Vagina (tissue), 2 donors: ENCODE measurements around the gene ZIC4. TPM values are rescaled to one million over a fixed set of nuclear protein-coding genes. Genes with fewer than 3 reads are reported as not detected.

ENCODE experiments used
- DNase-seq, 2 donors: peaks; one replicate each; pipeline ENCODE4 v3.0.0-alpha.2; 2017; ENCODE audit errors: extremely low spot score in 2 of 2
- H3K27ac ChIP-seq: fragments of 200-600 bp; sonication (generic); one replicate; pipeline ENCODE4 v1.5.1; 2019
- H3K27me3 ChIP-seq: fragments of 200-600 bp; sonication (generic); one replicate; pipeline ENCODE4 v1.5.1; 2019
- H3K36me3 ChIP-seq, 2 donors: fragments of 200-600 bp; sonication (generic); one replicate each; pipeline ENCODE4 v1.5.1; 2017 to 2019
- H3K4me1 ChIP-seq: fragments of 200-600 bp; sonication (generic); one replicate; pipeline ENCODE4 v1.5.1; 2019
- H3K4me3 ChIP-seq, 2 donors: fragments of 200-600 bp; sonication (generic); 1 replicate in 1 of 2; 2 replicates in 1 of 2; pipeline ENCODE4 v1.5.1; 2016 to 2019
- H3K9me3 ChIP-seq: fragments of 200-600 bp; sonication (generic); one replicate; pipeline ENCODE4 v1.5.1; 2019
- POLR2A ChIP-seq, 2 donors: fragments of 450-650 bp; IDR thresholded peaks; one replicate each; pipeline ENCODE4 v1.6.1; 2017; ENCODE audit warnings: antibody characterized with exemption in 2 of 2, mild to moderate bottlenecking in 2 of 2, moderate library complexity in 2 of 2
- POLR2AphosphoS5 ChIP-seq, 2 donors: sonication (generic); formaldehyde crosslinking; IDR thresholded peaks; one replicate each; pipeline ENCODE4 v1.9.0; 2017; ENCODE audit warnings: antibody characterized with exemption in 2 of 2, mild to moderate bottlenecking in 2 of 2, low read depth in 1 of 2; ENCODE audit not compliant: insufficient read depth in 1 of 2
- intact Hi-C: fragments of 100-400 bp; cut with DNase I; formaldehyde crosslinking; loops from one replicate; pipeline ENCODE4 v1.15.1; 2023
- total RNA-seq: library from RNA; depleted of rRNA; stranded (reverse); fragments of >200 nt; gene quantifications from one replicate; pipeline ENCODE4 v1.2.3, GENCODE V29; 2016
- TF ChIP-seq, protein P1 (sequence below), 3 experiments: fragments of 450-650 bp in 2 of 3; fragments of 200-600 bp in 1 of 3; sonication (generic) in 1 of 3; IDR thresholded peaks; one replicate each; pipeline ENCODE4 v1.5.1; 2017 to 2019; ENCODE audit warnings: antibody characterized with exemption in 3 of 3, mild to moderate bottlenecking in 2 of 3, moderate library complexity in 2 of 3

Gene ZIC4
- not detected for total RNA-seq

DNA sequence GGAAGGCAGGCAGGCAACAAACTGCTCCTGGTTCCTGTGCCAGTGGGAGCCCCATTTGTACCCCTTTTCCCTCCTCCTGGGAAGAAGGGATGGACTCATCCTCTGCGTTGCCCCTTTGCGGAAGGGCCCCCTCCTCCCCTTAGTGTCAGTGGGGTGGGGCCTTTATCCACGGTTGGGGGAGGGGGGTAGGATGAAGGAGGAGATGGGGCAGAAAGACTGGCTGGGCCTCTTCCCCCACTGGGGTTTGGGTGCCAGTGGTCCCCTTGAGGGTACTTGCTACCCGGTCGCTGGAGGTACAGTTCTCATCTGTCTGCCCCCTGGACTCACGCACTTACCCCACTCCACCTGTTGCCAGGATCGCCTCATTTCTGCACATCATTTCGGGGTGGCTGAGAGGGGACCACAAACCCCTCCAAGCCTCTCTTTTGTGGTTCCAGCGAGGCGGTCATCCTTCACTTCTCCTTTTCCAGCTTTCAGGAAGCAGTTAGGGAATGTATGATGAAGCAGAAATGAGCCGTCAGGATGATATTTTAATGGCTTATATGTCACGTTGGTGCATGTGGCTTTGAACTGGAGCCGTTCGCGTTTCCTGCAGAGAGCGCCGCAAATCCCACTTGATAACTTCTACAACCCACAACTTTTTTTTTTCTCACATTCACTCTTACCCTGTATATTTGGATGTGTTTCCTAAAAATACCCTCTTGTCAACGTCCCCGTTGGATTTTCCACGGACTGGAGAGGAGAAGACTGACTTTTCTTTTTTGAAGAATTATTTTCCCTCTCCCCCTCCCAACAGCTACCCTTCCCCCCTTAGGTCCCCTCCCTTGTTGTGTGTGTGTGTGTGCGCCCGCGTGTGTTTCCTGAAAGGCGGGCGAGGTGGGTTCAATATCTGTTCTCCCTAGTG lies at the start of gene ZIC4:
Gene ZIC4 (minus strand): TSS at position 516 of the 904 bp plus-strand sequence. CDS start 3,746 bp downstream, outside the sequence.
- peak; percentile 49 to 64 for DNase-seq
- H3K9me3 ChIP-seq = no peaks in the 10 kb centered on the region

DNA sequence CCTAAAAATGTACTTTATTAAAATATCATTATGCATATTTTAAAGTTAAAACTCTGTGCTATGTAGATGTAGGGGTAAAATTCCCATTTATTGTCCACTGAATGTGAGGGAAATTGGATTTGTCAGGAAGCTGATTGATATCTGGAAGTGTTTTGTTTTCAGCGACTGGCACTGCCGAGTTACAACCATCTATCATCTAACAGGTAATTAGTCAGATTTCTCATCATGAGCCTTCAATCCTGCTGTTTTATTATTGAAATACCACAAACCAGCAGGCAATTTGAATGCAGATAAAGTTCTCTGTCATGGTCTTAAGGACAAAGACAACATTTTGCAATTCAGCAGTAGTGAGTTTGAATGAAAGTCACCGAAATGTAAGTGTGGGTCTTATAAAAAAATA lies 43.3 kb upstream of the ZIC4 start:
- intact Hi-C loops = no loop called here
- H3K4me3 ChIP-seq = no peak overlapping the region
- DNase-seq = no peak
- no peak overlapping the region for H3K27ac ChIP-seq
- no peaks in the 10 kb centered on the region for H3K9me3 ChIP-seq
- H3K4me1 ChIP-seq = no peaks in the 10 kb centered on the region
- TF ChIP-seq, protein P1, sequence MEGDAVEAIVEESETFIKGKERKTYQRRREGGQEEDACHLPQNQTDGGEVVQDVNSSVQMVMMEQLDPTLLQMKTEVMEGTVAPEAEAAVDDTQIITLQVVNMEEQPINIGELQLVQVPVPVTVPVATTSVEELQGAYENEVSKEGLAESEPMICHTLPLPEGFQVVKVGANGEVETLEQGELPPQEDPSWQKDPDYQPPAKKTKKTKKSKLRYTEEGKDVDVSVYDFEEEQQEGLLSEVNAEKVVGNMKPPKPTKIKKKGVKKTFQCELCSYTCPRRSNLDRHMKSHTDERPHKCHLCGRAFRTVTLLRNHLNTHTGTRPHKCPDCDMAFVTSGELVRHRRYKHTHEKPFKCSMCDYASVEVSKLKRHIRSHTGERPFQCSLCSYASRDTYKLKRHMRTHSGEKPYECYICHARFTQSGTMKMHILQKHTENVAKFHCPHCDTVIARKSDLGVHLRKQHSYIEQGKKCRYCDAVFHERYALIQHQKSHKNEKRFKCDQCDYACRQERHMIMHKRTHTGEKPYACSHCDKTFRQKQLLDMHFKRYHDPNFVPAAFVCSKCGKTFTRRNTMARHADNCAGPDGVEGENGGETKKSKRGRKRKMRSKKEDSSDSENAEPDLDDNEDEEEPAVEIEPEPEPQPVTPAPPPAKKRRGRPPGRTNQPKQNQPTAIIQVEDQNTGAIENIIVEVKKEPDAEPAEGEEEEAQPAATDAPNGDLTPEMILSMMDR (IDR thresholded peaks at IDR 0.05) = no peak
- TF ChIP-seq POLR2AphosphoS5 (IDR thresholded peaks at IDR 0.05; ENCODE audit: insufficient read depth in 1 of 2, low read depth in 1 of 2) (no peak), POLR2A (IDR thresholded peaks at IDR 0.05) (no peak)
- no peaks in the 10 kb centered on the region for H3K36me3 ChIP-seq
- no peaks in the 10 kb centered on the region for H3K27me3 ChIP-seq

More for the DNA sequence above, at the start of gene ZIC4:
- Histone ChIP-seq H3K4me3 (no peak within 1 kb of the TSS), H3K27ac (no peak within 1 kb of the TSS), H3K36me3 (no peaks in the 10 kb centered on the region), H3K27me3 (peaks cover 17% of the 10 kb centered on the region), H3K4me1 (peaks cover 19% of the 10 kb centered on the region)
- TF ChIP-seq, protein P1 (IDR thresholded peaks at IDR 0.05) = no peak
- no peak for TF ChIP-seq POLR2A (IDR thresholded peaks at IDR 0.05)
- no peak for TF ChIP-seq POLR2AphosphoS5 (IDR thresholded peaks at IDR 0.05; ENCODE audit: insufficient read depth in 1 of 2, low read depth in 1 of 2)
- intact Hi-C loops = no loop called here

DNA sequence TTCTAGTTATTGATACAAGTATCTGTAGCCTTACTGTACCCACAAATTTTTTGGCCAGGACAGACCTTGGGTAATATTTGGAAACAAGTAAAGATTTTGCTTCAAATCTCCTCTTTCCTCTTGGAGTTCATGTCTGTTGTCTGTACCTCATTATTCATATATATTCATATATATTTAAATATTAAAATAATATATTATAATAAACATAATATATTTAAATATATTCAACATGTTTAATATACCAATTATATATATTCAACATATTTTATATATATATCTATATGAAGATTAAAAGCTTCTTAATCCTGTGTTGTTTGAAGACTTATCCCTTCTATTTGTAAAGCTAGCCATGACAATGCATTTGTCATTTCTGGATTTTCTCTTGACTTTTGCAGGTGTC lies 40.9 kb upstream of the ZIC4 start:
- no peak for DNase-seq
- intact Hi-C loops = no loop called here
- no peaks in the 10 kb centered on the region for H3K9me3 ChIP-seq
- H3K4me1 ChIP-seq = no peaks in the 10 kb centered on the region
- H3K36me3 ChIP-seq = no peaks in the 10 kb centered on the region
- no peak overlapping the region for H3K4me3 ChIP-seq
- no peaks in the 10 kb centered on the region for H3K27me3 ChIP-seq
- H3K27ac ChIP-seq = no peak overlapping the region
- no peak for TF ChIP-seq POLR2A (IDR thresholded peaks at IDR 0.05)

DNA sequence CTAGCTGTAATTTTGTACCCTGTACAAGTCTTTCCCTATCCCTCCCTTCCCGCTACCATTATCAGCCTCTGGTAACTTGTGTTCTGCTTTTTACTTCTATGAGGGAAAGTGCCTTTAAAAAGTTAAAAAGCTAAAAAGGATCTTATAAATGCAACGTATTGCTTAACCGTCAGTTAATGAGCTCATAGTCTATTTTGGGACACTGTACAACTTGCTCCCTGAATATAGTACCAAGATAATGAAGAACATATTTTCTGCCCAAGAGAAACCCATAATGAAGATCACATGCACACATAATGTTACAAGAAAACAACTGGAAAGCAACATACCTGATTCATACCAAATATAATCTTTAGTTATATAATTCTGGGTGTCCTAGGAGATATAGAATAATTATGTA lies 25.4 kb upstream of the ZIC4 start:
- TF ChIP-seq POLR2A (IDR thresholded peaks at IDR 0.05) (no peak), POLR2AphosphoS5 (IDR thresholded peaks at IDR 0.05; ENCODE audit: insufficient read depth in 1 of 2, low read depth in 1 of 2) (no peak)
- TF ChIP-seq, protein P1 (IDR thresholded peaks at IDR 0.05) = no peak
- no peak for DNase-seq
- Histone ChIP-seq H3K27me3 (no peaks in the 10 kb centered on the region), H3K4me1 (no peaks in the 10 kb centered on the region), H3K4me3 (no peak overlapping the region), H3K36me3 (no peaks in the 10 kb centered on the region), H3K9me3 (no peaks in the 10 kb centered on the region), H3K27ac (no peak overlapping the region)
- intact Hi-C loops = no loop called here

DNA sequence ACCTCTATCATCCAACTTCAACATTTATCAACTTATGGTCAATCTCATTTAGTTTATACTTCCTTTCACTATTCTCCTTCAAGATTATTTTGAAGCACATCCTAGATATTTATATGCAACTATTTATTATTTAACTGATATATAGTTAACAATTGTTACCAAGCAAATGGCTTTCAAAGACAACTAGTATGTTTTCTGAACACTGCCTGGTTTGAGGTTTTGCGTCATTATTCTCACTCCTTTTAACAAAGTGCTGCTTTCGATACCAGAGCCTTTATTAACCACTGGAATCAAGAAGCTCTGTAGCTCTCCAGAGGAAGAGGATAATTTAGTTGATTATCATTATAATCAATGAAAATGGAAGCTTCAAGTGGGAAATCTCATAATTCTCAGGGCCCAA lies 22.4 kb upstream of the ZIC4 start:
- no peaks in the 10 kb centered on the region for H3K4me1 ChIP-seq
- no peak overlapping the region for H3K4me3 ChIP-seq
- H3K27me3 ChIP-seq = no peaks in the 10 kb centered on the region
- no peaks in the 10 kb centered on the region for H3K9me3 ChIP-seq
- no peak for TF ChIP-seq POLR2A (IDR thresholded peaks at IDR 0.05)
- no peak for TF ChIP-seq POLR2AphosphoS5 (IDR thresholded peaks at IDR 0.05; ENCODE audit: insufficient read depth in 1 of 2, low read depth in 1 of 2)
- TF ChIP-seq, protein P1 (IDR thresholded peaks at IDR 0.05) = no peak
- DNase-seq = no peak
- no peak overlapping the region for H3K27ac ChIP-seq
- no peaks in the 10 kb centered on the region for H3K36me3 ChIP-seq
- intact Hi-C loops = no loop called here
